OCI-M2 (cell line): ENCODE results near the gene LUZP4.
"Not testable (repeated sequence)": the region's sequence is repeated elsewhere in the genome, so short reads cannot be mapped to it uniquely, and the experiment has no call there.

Experiments used
- DNase-seq: peaks from one replicate; lab custom pipeline; 2025; ENCODE audit not compliant: unreplicated experiment; lab: John Stamatoyannopoulos, UW

Gene LUZP4

DNA sequence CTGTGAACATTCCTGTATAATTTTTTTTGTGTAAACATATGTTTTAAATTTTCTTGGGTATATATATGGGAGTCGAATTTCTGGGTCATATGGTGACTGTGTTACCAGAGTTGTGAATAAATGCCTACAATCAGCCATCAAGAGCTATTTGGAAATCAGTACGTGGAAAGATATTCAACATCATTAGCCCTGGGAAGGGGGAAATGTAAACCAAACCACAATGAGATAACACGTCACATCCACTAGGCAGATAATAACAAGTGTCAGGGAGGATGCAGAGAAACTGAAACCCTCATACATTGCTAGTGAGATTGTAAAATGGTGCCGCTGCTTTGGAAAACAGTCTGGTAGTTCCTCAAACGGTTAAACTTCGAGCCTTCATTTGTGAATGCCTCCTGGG, 43.9 kb downstream of the LUZP4 start:
- DNase-seq, result no peak

DNA sequence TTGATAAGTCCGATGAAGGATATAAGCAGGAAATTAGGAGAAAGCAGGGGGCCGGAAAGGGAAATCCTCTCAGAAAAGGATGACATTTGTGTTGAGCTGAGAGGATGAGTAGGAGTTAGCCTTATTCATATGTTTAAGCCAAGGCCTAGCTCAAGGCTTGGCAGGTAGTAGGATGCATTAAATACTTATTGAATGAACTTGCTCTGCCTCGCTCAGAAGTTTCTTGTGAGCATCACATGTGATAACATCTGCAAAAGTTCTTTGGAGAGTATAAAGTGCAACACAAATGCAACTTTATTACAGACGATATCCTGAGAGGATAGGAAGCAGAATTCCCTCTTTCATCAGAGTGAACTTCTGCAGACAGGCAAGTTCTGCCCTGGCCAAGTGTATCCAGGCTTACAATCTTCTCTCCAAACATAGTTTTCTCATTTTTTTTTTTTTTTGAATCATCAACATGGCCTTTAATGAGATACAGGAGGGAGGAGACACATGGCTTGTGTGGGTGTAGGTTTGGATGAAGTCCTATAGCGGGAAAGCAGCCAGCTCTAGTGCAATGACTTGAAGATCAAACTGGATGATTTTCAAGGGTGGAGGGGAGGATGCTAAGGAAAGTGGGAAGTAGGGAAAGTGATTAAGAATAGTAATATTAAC, 48.1 kb downstream of the LUZP4 start:
- no peak for DNase-seq

DNA sequence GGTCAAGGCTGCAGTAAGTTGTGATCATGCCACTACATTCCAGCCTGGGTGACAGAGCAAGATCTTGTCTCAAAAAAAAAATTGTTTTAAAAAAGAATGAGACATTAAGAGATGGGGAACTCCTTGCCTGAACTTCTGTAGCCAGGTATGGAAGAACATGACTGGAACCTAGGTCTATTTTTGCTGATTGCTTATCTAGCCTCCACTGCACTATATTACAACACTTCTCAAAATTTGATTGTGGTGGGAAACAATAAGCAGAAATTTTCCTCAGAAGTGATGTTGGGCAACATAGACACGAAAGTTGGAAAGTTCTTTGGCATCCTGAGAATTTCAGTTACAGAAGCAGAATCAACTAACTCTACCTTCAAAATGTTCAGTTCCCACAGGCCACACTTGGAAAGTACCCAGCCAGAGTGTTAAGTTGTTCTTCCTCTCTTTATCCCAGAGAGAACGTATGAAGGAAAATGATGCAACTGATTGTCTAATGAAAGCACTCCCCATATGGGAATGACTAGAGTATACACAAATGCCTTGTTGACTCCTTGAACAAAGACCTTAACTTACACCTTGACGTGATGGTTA, 50.0 kb downstream of the LUZP4 start:
- no peak for DNase-seq

DNA sequence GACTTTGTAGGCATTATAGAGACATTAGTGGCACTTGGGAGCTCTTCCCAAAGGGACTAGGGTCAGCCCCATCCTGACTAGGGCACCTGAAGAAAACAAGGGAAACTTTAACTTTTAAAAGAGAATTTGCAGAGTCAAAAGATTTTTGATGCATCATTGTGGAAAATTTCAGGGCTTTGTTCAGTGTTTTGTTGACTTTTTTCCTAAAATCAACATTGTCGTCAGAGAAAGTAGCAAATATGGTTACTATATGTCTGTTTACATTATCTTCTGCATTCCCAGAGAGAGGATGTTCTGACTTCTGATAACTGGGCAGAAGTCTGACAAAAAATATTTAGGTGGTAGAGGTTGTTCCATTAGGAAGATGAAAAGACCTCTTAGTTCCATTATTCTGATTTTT, 51.9 kb downstream of the LUZP4 start:
- DNase-seq, result no peak

DNA sequence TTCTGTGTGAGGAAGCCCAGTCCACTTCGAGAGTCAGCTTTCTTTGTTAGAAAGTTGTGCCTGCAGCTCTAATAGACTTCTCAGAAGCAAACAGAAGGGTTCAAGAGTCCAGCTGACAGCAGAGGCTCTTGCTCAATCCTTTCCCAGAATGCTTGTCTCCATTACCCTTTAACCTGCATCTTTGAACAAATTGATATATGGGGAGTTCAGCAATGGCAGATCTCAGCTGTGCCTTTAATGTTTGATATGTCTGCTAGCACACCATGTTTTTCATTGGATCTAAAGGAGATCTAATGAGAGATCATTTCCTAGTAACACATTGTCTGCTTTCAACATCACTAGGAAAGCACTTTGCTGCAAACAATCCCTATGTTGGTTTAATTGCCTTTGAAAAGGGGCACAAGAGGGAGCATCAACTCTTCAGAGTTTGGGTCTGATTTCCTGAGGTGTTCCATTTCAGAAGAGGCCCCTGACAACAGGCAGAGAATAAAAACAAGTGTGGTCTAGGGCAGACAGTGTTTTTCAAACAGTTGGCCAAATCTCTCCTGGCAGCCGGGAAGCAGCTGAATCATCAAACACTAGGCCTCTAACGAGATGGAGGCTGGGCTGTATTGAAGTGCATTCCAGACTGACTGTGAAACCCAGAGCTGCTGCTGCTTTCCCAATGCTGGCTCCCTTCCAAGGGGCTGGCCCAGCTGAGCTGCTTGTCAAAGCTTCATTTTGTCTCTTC, 55.5 kb downstream of the LUZP4 start:
- DNase-seq, result no peak

DNA sequence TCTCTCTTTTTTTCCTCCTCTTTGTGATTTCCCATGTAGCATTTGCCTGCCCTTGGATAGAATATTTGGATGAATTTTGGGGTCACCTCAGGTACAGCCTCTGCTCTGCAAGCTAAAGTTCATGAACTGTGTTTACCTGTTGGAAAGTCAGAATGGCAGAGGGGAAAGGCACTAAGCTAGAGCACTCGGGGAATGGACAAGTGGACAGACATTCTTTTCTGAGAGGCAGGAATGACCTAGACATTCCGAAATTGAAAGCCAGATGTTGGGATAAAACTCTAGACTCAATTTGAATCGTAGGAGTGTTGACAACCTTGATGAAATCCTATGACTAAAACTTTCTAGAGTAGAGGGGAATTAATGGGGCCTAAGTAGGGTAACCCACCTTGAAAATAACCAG, 56.1 kb downstream of the LUZP4 start:
- DNase-seq, result no peak

DNA sequence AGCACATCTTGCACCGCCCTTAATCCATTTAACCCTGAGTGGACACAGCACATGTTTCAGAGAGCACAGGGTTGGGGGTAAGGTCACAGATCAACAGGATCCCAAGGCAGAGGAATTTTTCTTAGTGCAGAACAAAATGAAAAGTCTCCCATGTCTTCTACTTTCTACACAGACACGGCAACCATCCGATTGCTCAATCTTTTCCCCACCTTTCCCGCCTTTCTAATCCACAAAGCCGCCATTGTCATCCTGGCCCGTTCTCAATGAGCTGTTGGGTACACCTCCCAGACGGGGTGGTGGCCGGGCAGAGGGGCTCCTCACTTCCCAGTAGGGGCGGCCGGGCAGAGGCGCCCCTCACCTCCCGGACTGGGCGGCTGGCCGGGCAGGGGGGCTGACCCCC, 57.2 kb downstream of the LUZP4 start:
- not testable (repeated sequence) for DNase-seq

DNA sequence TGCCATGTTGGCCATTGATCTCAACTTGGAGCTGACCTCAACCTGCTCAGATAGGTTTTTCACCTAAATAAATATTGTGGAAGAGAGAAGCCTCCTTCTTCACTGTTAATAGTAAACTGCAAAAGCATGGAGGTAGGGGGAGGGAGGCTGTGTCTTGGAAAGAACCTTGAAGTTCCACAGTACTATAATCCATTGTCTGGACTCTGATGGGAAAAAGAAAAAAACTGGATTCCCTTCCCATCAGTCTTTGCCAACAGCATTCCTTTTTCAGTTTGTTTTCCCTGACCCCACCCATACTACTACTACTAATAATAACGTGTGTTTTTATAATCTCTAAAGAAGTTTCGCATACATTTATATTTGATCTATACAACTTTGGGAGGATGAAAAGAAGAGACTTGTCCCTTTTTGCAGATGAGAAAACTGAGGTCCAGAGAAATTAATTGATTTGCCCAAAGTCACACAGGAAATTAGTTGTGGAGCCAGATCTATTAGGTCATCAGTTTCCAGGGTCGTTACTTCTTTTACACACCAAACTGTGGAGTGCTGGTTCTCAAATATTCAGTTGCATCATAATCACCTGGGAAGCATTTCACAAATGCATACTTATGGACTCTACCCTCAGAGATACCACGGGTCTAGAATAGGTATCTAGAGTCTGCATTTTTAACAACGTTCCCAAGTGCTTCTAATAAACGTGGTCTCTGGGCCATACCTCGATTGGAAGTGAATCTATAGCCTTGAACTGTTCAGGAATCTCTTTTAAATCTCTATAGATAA, 59.1 kb downstream of the LUZP4 start:
- DNase-seq, result no peak

DNA sequence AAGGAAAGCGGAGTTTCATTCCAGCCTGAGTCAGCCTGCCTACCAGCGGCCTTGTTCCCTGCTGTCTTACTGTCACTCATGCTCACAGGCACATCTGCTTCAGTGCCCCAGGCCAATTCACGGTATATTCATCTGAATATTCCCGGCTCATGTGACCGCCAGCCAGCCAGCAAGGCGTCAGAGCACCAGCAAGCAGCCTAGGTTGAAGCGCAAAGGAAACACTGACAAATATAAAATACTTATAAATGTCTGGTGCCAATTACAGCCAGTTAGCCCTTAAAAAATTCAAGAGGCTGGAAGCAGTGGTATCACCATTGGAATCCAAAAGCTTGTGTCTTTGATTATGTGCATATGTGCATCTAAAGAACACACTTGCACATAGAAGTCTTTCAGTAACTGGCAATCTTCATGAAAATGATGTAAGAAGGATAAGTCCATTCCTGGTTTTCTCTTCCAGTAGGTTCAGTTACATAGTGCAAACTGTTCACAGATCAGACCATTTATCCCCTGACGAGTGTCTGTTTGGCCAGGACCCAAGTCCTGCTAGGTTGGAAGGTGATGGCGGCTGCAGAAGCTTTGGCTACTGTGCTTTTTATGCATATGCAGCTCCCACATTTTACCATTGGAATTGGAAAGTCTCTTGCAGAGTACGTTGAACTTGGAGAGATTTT, 61.3 kb downstream of the LUZP4 start:
- DNase-seq, result no peak

DNA sequence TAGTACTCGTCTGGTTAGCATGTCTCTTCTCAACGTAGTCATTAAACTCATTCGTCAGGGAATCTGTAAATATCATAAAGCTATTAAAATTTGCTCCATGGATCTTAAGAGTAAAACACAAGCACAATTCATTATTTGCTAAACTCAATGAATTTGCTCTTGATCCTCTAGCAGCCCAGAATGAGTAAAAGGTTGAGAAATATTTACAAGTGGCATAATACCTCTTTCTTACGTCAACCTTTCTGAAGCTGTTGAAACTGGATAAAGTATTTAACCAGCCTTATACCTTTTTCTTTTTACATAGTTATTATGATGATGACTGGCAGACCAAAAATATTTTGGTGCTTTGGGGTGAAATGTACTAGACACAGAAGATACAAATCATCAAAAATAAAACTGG, 66.9 kb downstream of the LUZP4 start:
- DNase-seq, result no peak
